Daoy (cell line): ENCODE data around the gene ARSI. TPM values are rescaled to one million over a fixed set of nuclear protein-coding genes. Genes with fewer than 3 reads are reported as not detected.

Source experiments
- DNase-seq: peaks from one replicate; pipeline ENCODE4 v3.0.0-alpha.2; 2015; ENCODE audit warnings: low read depth
- total RNA-seq: library from RNA; depleted of rRNA; stranded (reverse); fragments of >200 nt; shearing (Covaris generic); gene quantifications from 2 replicates; pipeline ENCODE4 v1.2.3, GENCODE V29; 2014

ARSI gene
- total RNA-seq, 1 experiment from 2014 or later: 4.5 TPM

DNA sequence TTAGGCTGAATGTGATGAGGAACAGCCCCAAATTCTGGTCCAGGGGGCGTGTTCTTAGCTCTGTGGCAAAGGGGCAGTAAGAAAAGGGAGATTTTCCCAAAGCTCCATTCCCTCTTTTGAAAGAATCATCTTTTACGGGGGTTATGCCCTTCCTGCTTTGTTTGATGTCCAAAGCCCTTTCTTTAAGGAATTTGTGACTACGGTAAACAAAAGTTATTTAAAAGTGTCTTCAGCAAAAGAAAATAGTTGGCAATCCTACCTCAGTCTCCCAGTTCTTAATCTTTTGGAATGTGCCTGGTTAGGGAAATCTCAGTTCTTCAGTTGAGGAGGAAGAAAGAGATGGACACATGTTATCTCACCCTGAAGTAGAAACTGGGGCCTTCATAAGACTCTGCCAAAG lies 24.4 kb upstream of the ARSI start:
- no peak for DNase-seq

GRCh38 chr5:150326707-150327106 lies 24.0 kb upstream of the ARSI start:
- no peak for DNase-seq

DNA sequence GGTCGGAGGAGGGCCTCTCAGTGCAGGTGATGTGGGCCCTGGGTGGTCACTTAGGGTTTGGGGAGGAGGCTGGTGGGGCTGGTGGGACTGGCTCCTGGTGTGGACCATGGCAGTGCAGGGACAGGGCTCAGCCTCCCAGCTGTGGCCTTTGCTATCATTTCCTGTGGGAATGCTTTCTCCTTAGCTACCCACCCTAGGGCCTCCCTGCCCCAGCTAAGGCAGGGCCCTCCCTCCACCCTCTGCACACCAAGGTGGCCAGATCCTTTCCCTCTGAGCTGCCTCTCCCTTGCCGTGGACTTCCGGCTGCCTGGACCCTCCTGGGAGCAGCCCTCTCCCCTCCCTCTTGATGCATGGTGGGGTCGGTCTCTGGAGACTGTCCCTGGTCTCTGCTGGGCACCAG lies 22.7 kb upstream of the ARSI start:
- DNase-seq: no peak

DNA sequence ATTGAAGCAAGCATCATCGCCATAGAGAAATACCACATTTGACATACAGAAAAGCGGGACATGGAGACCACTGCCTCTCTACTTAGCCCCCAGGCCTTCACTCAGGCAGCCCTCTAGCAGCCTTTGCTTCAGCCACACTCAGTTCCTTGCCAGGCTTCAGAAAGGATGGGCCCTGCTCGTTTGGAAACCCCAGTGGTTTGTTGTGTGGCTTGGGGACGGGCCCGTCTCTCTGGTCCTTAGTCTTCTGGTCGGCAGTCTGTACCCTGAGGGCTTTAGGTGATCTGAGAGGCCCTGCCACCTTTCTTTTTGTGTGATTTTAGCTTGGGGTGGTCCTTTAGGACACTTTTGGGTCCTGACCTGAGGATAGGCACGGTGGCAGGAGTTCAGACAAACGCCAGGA lies 21.1 kb upstream of the ARSI start:
- DNase-seq: no peak

DNA sequence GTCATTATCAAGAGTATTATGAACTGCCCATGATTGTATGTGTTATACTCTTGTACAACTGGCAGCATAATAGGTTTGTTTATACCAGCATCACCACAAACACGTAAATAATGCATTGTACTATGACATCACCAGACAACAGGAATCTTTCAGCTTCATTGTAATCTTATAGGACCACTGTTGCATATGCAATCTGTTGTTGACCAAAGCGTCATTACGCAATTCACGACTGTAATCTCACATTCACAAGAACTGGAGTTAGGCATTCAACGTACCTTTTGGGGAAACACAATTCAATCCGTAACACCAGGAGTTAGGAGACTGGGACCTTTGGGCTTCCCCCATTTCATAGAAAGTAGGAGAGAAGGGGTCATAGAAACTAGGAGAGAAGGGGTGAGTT lies 20.4 kb upstream of the ARSI start:
- DNase-seq: no peak

GRCh38 chr5:150322202-150322601 lies 19.5 kb upstream of the ARSI start:
- peak; percentile 75 for DNase-seq

DNA sequence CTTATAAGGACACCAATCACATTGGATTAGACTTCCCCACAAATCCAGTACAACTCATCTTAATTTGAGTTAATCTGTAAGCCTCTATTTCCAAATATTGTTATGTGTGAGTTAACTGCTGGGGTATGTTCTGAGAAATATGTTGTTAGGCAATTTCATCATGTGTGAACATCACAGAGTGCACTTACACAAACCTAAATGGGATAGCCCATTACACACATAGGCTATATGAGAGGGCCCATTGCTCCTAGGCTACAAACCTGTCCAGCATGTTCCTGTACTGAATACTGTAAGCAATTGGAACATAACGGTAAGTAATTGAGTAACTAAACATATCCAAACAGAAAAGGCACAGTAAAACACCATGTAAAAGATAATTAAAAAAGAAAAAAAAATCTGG lies 19.1 kb upstream of the ARSI start:
- DNase-seq: no peak

GRCh38 chr5:150321211-150321610 lies 18.5 kb upstream of the ARSI start:
- DNase-seq: no peak

DNA sequence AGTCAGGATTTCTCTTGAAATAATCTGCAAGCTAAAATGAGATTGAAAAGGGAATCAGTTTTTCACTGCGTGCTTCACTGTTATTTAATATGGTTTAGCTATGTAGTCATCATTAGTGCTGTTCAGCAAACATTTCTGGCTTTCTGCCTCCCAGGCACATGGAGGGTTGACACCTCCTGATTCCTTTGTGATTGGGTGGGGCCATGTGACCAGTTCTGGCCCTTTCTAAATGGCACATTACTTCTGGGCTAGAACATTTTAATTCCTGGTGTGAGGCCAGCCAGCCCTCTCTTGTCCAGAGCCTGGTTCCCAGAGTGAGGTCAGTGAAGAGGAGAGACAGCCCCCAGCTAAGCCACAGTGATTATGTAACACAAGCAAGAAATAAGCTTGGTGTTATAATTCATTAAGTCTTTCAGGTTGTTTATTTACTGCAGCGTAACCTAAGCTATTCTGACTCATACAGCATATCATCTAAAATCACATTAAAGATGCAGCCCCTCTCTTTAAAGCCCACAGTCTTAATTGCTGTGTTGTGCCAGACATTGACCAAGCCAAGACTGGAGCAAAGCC lies 17.4 kb upstream of the ARSI start:
- peak; percentile 82 for DNase-seq

GRCh38 chr5:150319484-150319790 lies 16.7 kb upstream of the ARSI start:
- DNase-seq: no peak

- no peak for DNase-seq
Observed at GRCh38 chr5:150318613-150319483, 16.1 kb upstream of the ARSI start.

GRCh38 chr5:150317048-150318003 lies 14.6 kb upstream of the ARSI start:
- DNase-seq: peak; percentile 99

DNA sequence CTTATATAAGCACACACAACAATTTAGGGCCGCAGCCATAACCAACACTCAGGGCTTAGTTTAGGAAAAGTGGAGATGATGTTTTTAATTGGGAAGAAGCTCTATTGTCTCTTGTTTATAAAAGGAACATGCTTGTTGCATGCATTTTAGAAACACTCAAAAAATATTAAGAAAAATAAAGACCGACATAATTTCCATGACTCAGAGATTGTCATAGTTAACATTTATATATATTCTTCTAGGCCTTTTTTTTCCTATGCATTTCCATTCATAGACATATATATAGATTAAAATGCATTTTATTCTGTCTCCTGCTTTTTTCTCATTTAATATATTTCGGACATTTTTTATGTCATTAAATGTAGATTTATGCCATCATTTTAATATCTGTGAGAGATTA lies 13.6 kb upstream of the ARSI start:
- no peak for DNase-seq

DNA sequence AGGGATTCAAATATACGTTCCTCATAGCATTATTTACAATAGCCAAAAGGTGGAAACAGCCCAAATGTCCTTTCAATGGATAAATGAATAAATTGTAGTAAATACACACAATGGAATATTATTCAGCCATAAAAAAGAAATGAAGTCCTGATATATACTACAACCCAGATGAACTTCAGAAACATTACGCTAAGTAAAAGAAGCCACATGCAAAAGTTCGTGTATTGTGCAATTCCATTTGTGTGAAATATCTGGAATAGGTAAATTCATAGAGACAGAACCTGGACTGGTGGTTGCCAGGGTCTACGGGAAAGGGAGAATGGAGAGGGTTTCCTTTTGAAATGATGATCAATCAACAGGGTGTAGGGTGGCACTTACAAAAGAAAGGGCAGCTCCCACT lies 12.5 kb upstream of the ARSI start:
- DNase-seq: no peak

DNA sequence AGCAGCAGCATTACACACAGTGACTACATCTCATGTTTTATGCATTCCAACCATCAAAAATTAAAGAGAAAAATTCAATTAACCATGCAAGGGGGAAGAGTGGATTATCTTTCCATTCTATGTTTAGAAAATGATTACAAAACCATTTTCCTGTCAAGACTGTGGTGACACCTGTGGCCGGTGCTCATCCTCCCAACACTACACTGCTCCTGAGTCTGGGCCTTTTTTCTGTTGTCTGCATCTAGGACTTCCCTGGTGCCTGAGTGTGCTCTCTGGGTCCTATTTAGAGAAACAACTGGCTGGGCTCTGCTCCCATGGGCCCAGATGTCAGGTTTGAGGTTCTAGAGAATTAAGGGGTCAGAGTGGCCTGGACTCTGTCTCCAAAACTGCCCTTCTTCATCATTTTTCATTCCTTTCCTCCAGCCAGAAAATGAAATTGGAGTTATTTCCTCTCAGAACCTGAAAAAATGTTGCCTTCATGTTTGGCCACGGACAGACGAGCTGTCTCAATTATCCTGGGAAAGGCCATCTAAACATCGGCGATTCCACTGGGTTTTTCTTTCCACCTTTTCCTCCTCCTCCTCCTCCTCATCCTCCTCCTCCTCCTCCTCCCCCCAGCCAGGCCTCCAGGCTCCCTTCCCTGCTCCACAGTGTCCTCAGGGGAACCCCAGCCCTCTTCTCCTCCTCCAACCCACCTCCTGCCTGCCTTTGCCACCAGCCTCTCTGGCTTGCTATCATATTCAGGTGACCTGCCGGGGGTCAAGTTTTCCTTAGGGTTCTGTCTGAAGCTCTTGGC lies 11.4 kb upstream of the ARSI start:
- DNase-seq: no peak

DNA sequence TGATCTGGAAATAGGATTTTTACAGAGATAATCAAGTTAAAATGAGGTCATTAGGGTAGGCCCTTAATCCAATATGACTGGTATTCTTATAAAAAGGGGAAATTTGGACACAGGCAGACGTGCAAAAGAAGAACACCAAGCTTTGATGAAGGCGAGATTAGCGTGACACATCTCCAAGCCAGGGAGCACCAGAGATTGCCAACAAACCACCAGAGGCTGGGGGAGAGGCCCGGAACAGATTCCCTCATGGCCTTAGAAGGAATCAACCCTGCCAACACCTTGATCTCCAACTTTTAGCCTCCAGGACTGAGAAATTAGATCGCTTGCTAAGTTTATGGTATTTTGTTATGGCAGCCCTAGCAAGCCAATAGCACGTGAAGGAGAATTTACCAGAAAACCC lies 10.8 kb upstream of the ARSI start:
- no peak for DNase-seq

DNA sequence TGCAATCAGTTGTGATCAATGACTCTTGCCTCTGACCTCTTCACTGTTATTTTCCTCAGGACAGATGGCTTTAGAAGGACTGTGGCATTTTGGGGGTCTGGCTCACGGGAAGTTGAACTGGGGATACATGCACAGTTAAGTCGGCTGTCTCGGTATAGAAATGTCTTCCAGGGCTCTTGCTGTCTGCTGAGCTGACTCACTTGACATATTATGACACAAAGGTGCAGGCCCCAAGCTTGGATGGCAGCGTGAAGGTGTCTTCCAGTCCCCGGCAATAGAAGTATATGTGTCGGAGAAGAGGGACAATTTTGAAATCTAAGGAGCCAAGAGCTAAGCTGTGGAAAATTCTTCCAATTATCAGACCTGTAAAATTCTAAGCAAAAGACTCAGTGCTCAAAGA lies 9.8 kb upstream of the ARSI start:
- no peak for DNase-seq

- no peak for DNase-seq
Observed at GRCh38 chr5:150311015-150311692, 8.4 kb upstream of the ARSI start.

- DNase-seq: no peak
Observed at GRCh38 chr5:150310246-150310645, 7.5 kb upstream of the ARSI start.

GRCh38 chr5:150309886-150310239 lies 7.2 kb upstream of the ARSI start:
- DNase-seq: no peak
